GOT3 (cell line): ENCODE results near the gene CFAP157.

Source experiments
- DNase-seq: peaks from one replicate; lab custom pipeline; 2025; ENCODE audit warnings: mixed read lengths; lab: John Stamatoyannopoulos, UW

CFAP157 gene

DNA sequence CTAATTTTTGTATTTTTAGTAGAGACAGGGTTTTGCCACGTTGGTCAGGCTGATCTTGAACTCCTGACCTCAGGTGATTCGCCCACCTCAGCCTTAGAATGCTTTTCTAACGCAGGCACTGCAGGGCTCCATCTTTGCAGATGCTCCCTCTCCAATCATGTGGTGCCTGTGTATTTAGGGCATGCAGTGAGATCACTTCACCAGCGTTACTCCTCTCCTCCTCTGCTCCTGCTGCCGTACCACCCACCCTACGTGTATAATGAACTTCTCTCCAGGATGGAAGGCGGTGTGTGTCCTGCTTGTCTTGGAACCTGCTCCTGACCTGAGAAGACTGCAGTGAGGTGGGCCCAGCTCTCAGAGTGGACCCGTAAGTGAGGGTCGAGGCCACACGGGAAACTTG lies 13.6 kb upstream of the CFAP157 start:
- DNase-seq = no peak

DNA sequence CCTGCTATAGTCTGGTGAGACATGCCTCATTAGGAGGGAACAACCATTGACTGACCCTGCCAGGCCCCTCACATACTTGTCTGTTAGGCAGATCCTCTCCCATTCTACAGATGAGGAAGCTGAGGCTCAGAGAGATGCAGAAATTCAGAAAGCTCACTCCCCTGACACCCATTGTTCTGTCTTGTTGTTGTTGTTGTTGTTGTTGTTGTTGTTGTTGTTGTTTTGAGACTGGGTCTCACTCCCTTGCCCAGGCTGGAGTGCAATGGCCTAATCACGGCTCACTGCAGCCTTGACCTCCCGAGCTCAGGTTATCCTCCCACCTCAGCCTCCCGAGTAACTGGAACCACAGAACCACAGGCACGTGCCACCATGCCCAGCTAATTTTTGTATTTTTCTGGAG lies 13.1 kb upstream of the CFAP157 start:
- DNase-seq = no peak

DNA sequence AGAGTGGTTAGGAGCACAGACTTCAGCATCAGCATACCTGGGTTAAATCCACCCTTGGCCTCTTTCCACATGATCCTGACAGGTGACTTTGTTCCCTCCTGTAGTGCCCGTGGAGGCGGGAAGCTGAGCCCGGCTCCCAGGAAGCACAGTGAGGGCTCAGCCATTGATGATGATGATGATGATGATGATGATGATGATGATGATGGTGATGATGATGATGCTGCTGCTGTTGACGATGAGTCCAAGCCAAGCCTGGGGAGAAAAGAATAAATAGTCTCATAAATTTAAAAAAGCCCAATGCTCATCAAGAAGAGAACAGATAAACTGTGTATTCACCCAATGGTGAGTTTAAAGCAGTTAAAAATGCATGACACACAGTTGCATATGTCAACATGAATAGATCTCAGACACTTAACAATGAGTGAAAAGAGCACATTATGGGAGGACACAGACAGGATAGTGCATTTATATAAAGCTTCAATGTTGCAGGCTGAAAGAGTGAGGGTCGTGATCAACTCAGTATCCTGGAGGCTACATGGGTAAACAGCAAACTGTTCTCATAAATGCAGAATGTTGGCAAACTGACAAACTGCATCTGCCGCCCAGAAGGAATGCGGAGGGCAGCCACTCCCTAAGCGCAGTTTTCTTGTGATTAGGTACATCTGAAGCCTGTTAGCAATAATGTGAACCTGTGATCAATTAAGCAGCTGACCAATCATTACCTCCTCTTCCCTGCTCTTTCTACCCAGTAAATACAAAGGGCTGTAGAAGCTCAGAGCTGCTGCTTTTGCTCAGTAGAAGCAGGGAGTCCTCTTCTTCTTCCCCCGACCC lies 11.7 kb upstream of the CFAP157 start:
- no peak for DNase-seq

DNA sequence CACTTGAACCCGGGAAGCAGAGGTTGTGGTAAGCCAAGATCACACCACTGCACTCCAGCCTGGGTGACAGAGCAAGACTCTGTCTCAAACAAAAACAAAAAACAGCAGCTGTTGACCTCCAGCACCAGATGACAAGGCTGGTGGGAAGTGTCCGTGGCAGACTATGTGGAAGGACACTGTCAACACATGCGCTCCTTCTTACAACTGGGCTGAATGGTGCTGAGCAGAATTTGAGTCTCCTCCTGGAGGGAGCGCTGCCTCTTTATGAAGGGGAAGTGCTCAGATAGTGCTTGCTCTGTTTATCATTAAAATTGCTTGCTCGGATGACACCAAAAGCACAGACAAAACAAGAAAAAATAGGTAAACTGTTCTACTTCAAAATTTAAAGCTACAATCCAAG lies 9.2 kb upstream of the CFAP157 start:
- DNase-seq = no peak

DNA sequence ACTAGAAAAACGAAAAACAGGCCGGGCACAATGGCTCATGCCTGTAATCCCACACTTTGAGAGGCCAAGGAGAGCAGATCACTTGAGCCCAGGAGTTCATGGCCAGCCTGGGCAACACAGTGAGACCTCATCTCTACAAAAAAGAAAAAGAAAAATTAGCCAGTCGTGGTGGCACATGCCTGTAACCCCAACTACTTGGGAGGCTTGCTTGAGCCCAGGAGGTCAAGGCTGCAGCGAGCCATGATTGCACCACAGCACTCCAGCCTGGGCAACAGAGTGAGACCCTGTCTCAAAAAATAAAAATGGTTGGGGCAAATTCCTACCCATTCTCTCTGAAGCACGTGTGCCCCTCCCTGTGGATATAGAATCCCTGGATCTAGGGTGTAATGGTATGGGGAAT lies 8.4 kb upstream of the CFAP157 start:
- no peak for DNase-seq

DNA sequence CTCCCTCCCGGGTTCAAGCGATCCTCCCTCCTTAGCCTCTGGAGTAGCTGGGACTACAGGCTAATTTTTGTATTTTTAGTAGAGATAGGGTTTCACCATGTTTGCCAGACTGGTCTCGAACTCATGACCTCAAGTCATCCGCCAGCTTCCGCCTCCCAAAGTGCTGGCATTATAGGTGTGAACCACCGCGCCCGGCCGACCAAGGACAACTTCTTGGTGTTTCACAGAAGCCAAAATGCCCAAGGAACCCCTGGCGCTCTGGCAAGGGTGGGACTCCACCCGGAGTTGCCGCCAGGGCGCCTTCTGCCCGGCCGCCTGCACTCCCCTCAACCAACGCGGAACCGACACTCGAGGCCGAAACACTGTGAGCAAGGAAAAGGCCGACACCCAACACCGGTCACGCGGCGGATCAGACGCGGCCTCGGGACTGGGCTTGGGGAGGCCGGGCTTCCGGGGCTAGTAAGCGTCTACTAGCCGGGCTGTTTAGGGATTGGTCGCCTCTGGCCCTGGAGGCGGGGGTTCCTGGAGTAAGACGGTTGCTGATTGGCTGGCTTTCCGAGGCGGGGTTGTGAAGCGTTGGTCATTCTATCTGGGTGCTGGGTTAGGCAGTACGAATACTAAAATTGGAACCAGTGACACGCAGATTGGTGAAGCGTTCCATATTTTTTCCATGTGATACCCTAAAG lies 7.7 kb upstream of the CFAP157 start:
- no peak for DNase-seq

DNA sequence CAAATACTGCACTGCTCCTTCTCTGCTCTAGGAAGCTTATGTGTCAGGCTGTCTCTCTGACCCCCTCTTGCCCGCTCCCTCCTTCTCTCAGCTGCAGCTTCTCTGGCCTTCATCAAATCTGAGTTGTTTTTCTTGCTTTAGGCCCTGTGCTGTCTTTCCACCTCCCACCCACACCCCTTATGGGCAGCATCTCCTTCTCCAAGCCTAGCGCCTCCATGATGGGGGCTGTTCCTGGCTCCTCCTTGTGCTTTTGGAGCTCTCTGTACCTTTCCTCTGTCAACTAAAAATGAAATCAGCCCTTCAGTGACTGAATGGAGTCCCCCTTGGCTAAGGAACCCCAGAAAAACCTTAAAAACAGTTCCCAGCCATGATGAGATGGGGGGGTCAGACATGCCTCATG lies 6.6 kb upstream of the CFAP157 start:
- no peak for DNase-seq

DNA sequence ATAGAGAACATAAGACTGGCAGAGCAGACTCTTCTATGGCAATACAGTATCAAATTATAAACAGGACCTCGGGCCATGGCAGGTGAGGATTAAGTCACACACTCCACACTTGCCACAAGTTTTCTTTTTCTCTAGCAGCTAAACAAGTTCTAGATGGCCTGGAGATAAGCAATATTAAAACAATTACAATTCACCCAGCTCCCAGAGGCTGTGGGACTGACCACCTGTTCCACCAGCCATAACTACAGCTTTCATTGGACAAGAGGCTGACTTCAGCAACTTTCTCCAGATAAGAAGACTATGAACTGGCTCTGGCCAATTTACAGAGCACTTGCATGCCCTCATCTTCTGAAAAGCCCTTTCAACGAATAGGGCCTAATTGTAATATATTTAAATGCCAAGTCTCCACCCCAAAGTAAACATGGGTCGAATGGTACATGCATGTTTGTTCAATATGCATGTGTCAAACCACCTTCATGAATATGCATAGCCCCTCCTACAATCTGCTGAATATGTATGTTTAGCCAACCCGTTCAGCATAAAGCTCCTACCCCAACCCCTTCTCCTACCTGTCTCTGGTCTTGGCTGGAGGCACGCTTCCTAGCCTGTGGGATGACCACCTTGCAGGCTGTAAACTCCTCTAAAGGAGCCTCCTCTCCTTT lies 6.1 kb upstream of the CFAP157 start:
- no peak for DNase-seq

DNA sequence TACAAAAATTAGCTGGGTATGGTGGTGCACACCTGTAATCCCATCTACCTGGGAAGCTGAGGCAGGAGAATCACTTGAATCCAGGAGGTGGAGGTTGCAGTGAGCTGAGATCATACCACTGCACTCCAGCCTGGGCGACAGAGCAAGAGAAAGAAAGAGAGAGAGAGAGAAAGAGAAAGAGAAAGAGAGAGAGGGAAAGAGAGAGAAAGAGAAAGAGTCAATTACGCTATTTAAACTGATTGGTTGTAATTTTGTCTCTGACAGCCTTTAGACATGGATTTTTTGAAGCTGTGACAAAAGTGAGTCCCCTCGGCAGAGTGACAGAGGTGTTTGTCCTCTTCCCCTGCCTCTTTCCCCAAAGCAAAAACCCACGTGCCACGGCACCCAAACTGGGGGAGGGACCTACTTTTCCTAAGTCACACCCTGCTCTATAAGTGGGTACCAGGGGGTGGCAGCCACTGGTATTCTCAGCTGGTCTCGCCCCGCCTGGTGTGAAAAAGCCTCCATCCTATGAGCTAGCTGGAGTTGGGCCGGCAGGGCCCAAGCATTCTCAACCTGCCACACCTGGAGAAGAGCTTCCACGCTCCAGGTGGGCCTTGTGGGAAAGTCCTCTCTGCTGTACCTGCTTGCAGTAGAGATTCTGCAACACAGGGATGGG lies 3.4 kb upstream of the CFAP157 start:
- DNase-seq = no peak

DNA sequence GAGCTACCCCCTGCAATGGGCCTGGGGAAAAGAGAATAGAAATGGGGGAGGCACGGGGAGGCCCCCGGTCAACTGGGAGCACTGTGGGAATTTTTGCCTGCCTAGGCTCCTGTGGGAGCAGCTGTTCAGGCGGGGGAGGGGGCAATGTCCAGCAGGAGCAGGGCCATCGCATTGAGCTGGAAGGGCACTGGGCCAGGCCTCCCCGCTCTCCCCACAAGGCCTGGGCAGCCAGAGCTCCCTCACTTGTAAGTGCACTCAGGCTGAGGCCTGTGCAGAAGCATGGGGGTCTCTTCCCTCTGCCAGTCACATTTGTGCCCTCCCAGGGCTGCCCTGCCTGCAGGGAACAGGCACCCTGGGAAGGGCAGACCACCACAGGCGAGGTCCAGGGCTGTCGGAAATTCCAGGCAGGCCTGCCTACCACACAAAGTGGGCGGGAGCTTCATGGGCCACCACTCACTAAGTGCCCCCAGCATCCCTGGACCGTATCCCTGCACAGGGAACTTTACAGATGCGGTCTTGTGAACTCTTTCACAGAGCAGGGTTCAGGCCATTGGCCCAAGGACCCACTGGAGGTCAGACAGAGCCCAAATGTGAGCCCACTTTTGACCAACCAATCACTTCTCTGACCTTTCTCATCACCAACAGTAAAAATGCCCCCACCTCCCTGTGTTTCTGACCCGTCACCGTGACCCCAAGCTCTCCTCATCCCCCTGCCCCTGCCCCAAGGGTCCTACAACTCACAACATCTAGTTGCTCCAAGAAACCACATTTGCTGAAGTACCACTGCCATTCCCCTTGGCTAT lies 1.0 kb upstream of the CFAP157 start:
- DNase-seq = no peak

DNA sequence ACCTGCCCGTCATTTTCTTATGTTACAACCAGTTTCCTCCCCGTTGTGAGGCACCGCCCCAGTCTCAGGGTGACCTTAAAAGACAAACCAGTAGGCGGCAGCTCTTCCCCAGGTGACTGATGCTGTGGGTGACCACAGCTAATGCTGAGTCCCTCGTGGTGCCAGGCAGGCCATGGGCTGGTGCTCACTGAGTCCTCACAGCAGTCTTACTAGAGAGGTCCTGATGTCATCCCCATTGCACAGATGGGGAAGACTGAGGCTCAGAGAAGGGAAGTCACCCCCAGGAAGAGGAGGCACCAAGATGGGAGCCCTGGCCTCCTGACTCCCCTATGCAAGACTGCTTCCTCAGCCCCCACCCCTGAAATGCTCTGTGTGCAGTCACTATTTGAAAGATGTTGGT lies 978 bp downstream of the CFAP157 start:
- DNase-seq = no peak

DNA sequence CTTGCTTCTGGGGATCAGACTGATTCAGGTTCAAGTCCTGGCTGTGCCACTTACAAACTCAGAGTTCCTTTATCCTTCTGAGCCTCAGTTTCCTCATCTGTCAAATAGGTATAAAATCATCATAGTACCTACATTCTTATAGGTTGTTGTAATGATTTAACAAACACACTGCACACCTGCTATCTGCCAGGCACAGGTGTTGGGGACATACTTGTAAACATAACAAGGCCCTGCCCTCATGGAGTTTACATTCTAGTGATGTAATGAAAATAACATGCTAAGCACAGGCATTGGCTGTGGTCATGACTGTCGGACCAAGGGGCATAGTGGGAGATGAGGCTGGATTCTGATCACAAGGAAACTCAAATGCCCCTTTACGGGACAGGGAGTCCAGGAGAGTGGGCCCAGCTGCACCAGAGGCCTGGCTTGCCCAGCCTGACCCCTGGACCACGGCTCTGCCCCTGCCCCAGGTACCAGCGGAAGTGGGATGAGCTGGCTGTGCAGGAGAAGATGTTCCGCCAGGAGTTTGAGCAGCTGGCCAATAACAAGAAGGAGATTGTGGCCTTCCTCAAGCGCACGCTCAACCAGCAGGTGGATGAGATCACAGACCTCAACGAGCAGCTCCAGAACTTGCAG lies 2.3 kb downstream of the CFAP157 start:
- DNase-seq = no peak

DNA sequence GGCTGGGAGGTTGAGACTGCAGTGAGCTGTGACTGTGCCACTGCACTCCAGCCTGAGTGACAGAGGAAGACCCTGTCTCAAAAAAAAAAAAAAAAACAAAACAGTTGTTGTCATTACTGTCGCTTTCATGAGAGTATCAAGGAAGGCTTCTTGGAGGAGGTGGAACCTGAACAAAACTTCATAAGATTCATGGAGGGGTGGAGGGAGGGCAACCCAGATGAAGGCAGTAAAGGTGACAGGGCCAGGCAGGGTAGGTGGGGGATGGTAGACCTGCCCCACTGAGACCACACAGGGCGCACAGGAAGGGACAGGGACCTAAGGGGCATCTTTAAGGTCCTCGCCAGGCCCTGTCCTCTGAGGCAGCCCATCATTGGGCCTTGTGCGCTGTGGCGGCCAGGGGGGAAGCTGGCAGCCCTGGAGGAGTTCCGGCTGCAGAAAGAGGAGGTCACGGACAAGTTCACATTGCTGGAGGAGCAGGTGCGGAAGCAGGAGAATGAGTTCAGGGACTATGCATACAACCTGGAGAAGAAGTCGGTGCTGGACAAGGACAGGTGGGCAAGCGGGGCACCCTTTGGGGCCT lies 3.5 kb downstream of the CFAP157 start:
- no peak for DNase-seq

DNA sequence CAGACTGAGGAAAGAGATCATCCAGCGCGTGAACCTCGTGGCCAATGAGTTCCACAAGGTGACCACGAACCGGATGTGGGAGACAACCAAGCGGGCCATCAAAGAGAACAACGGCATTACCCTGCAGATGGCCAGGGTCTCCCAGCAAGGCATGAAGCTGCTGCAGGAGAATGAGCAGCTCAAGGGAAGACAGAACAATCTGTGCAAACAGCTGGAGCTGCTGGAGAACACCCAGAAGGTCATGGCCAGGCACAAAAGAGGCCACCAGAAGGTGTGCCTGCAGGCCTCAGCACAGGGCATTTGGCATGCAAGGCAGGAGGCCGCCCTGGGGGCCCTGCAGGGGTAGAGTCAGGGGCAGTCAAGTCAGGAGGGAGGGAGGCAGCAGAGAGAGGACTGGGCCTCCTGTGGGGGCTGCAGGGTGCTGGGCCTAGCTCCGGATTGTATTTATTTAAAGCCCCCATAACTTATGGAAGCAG lies 4.5 kb downstream of the CFAP157 start:
- DNase-seq = no peak

DNA sequence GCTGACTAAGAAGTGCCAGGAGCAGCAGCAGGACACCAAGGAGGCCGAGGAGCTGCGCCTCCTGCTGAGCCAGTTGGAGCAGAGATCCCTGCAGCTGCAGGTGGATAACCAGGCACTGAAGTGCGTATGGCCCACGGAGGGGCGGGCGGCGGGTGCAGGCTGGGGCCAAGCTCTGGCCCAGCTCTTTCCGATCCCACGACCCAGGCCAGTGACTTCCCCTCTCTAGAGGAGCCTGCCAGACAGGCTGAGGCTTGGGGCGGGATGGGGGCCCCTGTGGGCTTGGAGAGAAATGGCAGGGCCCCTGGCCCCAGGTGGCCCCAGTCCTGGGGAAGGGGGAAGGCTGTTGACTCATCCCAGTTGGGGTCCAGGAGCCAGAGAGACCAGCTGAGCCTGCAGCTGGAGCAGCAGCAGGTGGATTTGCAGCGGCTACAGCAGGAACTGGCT lies 5.1 kb downstream of the CFAP157 start:
- no peak for DNase-seq

DNA sequence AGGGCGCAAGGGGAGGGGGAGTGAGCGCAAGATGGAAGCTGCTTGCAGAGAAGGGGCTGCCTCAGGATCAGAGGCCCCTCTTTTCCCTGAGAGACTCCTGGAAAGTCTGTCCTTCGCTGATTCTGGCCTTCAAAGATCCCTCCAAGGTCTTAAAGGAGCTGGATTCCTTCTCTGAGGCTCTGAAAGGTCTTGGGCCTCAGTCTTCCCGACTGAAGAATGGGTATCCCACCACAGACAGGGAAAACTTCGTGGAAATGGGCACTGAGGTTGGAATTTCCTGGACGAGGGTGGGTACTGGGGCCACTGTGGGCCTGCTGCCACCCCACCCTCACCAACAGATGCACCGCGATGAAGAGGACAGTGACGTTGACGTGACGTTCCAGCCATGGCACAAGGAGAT lies 5.6 kb downstream of the CFAP157 start:
- no peak for DNase-seq

DNA sequence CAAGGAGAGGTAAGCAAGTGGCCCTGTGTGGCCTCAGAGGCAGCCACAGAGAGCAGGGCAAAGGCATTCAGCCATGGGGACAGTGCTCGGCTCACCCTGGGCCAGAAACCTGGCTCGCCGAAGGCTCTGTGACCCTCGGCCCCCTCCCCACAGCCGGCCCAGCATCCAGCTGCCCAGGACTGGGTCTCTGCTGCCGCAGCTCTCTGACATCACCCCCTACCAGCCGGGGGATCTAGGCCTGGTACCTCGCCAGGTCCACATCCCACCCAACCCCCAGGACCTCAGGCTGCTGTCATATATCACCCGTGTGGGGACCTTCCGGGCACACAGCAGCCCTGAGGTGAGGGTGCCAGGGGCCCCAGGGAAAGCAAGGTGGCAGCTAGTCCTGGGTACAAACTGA lies 6.1 kb downstream of the CFAP157 start:
- no peak for DNase-seq

DNA sequence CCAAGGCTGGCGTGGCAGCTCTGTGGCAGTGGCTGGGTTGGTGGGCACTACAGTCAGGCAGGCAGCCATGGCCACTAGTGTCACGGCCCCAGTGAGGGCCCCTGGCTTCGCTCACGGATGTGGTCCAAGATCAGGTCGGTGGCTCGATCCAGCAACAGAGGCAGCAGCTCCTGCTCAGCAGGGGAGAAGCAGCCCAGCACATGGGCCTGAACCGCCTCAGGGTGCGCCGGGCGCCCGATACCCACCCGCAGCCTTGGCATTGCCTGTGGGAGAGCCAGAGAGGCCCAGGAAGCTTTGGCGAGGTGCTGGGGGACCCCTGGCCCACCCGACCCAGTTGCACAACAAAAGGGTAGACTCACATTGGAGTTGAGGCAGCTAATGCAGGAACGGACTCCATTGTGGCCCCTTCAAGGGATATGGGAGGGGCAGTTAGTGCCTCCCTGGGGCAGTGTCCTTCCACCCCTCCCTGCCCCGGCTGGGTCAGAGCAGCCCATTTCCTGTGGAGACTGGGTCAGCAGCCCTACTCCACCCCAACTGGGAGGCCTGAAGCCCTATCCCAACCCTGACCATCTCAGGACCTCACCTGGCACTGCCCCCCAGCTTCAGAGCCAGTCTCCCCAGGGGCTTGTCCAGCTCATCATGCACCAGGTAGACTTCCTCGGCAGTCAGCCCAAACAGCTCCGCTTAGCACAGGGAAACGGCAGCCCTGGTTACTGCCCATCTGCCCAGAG lies 7.4 kb downstream of the CFAP157 start:
- no peak for DNase-seq

DNA sequence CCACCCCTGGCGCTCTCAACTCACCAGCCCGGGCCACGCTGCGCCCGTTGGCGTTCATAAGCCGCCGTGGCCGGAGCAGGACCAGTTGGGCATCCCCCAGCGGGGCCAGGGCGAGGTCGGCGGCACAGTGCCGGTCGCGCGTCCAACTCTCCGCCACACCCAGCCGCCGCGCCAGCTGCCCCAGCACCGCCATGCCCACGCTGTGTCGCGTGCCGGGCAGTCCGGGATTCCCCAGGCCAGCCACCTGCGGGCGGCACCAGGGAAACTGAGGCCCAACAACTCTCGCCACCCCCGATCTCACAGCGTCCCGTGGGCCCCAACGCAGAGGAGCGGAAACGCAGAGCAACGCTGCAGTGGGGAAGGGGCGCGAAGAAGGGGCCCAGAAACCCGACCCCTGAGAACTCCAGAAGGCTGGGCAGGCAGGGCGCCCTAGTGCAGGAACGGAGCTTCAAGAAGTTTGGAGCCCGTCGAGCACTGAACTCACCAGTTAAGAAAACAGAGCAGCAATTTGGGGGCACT lies 8.2 kb downstream of the CFAP157 start:
- DNase-seq = no peak
